Measurements from ENCODE around the gene GTF3C1. TPM values are rescaled to one million over a fixed set of nuclear protein-coding genes. Genes with fewer than 3 reads are reported as not detected.

Gene GTF3C1
- total and polyA plus RNA-seq, 10 donors: 28.8 to 68.6 (median 57.1) TPM

GRCh38 chr16:27445502-27446175, 104.1 kb downstream of the GTF3C1 start:
- intact Hi-C loops (cut with DNase I; ENCODE audit: low total_unique reads): no loop called here
- Histone ChIP-seq H3K4me3 (no peak overlapping the region), H3K4me1 (peaks cover 10 to 54% (median 42%) of the 10 kb centered on the region in 6 donors), H3K36me3 (peaks cover 0 to 79% (median 19%) of the 10 kb centered on the region in 6 donors), H3K9me3 (peaks cover 0 to 24% (median 15%) of the 10 kb centered on the region in 8 donors), H3K27me3 (replicated peaks in 1 of 7) (peaks cover 0 to 23% (median 10%) of the 10 kb centered on the region in 7 donors), H3K27ac (peak overlapping the region in 4 of 8 donors; percentile 49 to 86 (median 60))
- peak; percentile 67 for DNase-seq
- TF ChIP-seq CTCF (IDR thresholded peaks at IDR 0.05 in 8 of 11, conservative IDR thresholded peaks at IDR 0.05 in 3 of 11): no peak
- TF ChIP-seq POLR2A (IDR thresholded peaks at IDR 0.05): no peak
- TF ChIP-seq POLR2AphosphoS5 (IDR thresholded peaks at IDR 0.05): no peak
- 89 to 94% (median 93%) methylated on average over 12 of the region's 12 CpGs for WGBS, 5 donors

GRCh38 chr16:27444470-27444869, 105.2 kb downstream of the GTF3C1 start:
- Histone ChIP-seq H3K4me3 (no peak overlapping the region), H3K27ac (no peak overlapping the region), H3K4me1 (peaks cover 0 to 43% (median 30%) of the 10 kb centered on the region in 6 donors), H3K36me3 (peaks cover 0 to 88% (median 21%) of the 10 kb centered on the region in 6 donors), H3K9me3 (peaks cover 0 to 24% (median 15%) of the 10 kb centered on the region in 8 donors), H3K27me3 (replicated peaks in 1 of 7) (peaks cover 0 to 11% (median 0%) of the 10 kb centered on the region in 7 donors)
- peak; percentile 59 for DNase-seq
- TF ChIP-seq CTCF (IDR thresholded peaks at IDR 0.05 in 8 of 11, conservative IDR thresholded peaks at IDR 0.05 in 3 of 11) (no peak), POLR2A (IDR thresholded peaks at IDR 0.05) (no peak), POLR2AphosphoS5 (IDR thresholded peaks at IDR 0.05) (no peak)
- intact Hi-C loops (cut with DNase I; ENCODE audit: low total_unique reads): no loop called here
- 78 to 99% (median 92%) methylated on average over 1 to 5 of the region's 5 CpGs for WGBS, 5 donors

GRCh38 chr16:27444015-27444414, 105.7 kb downstream of the GTF3C1 start:
- 81 to 92% (median 88%) methylated on average over 2 of the region's 2 CpGs for WGBS, 5 donors

More at GRCh38 chr16:27444015-27444414, 105.7 kb downstream of the GTF3C1 start:
- Histone ChIP-seq H3K4me3 (no peak overlapping the region), H3K9me3 (peaks cover 0 to 24% (median 15%) of the 10 kb centered on the region in 8 donors), H3K4me1 (peaks cover 0 to 38% (median 25%) of the 10 kb centered on the region in 6 donors), H3K27ac (no peak overlapping the region), H3K27me3 (replicated peaks in 1 of 7) (peaks cover 0 to 7% (median 0%) of the 10 kb centered on the region in 7 donors), H3K36me3 (peaks cover 0 to 91% (median 22%) of the 10 kb centered on the region in 6 donors)
- peak; percentile 37 for DNase-seq
- no peak for TF ChIP-seq POLR2A (IDR thresholded peaks at IDR 0.05)
- no peak for TF ChIP-seq CTCF (IDR thresholded peaks at IDR 0.05 in 8 of 11, conservative IDR thresholded peaks at IDR 0.05 in 3 of 11)
- TF ChIP-seq POLR2AphosphoS5 (IDR thresholded peaks at IDR 0.05): no peak
- intact Hi-C loops (cut with DNase I; ENCODE audit: low total_unique reads): no loop called here
